ENCODE measurements around the gene TRIP13. TPM values are rescaled to one million over a fixed set of nuclear protein-coding genes. Genes with fewer than 3 reads are reported as not detected.

The TRIP13 gene
- polyA plus RNA-seq, 1 donor, result 7.8 TPM

DNA sequence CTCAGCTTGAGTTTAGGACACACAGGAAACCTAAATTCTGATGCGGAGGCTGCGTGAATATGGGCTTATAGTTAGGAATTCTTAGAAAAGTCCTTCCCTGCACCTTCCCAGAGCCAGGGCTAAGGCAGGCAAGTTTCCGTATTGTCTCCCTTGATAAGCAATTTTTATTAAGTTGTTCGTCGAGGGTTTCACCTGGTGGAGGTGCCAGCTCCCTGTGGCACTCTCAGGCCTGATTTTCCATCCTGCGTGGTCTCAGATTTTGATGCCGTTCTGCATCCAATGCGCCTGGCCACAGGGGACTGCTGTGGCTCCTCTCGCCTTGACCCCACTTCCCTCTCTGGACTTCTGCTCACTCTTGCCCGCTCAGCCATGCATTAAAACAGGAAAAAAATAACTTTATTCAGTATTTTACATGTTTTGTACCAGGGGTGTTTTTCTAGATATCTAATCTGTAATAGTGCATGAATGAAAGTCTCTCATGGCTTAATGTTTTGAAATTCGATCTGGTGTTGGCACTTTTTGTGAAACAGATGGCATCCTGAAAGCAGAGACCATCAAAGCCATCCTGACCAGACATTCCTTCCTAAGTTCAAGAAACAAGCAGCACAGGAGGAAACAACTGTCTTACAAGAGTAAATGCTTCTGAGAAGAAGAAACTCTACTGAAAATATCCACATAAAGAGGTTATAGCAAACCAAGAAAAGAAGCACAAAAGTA lies 50.7 kb downstream of the TRIP13 start:
- no peak for DNase-seq

DNA sequence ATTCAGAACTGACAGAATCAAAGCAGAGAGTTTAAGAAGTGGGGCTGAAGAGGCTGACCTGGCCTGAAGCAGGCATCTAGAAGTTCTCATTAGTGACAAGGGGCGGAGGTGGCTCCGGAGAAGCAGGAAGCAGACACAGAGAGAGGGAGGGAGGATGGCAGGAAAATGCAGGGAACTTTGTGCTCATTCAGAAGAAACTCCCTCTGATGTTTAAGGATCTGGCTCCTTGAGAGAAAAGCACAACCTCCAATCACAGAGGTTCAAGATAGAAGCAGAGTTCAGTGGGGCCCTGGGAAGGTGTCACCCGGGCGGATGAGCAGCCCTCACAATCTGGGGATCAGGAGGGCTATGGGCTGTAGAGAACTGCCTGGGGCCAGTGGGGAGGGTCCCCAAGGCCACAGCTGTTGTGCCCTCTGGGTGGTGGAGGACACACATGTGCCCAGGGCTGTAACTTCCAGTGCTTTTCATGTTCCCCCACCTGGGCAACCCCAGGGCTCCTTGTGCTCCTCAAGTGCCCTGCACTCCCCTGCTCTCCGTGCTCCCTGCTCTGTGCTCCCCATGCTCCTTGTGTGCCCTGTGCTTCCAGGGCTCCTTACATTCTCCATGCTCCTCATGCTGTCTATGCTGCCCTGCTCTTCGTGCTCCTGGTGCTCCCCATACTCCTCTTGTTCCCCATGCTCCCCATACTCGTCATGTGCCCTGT lies 51.4 kb downstream of the TRIP13 start:
- DNase-seq, result no peak

GRCh38 chr5:944621-944927 lies 51.9 kb downstream of the TRIP13 start:
- DNase-seq, result no peak

DNA sequence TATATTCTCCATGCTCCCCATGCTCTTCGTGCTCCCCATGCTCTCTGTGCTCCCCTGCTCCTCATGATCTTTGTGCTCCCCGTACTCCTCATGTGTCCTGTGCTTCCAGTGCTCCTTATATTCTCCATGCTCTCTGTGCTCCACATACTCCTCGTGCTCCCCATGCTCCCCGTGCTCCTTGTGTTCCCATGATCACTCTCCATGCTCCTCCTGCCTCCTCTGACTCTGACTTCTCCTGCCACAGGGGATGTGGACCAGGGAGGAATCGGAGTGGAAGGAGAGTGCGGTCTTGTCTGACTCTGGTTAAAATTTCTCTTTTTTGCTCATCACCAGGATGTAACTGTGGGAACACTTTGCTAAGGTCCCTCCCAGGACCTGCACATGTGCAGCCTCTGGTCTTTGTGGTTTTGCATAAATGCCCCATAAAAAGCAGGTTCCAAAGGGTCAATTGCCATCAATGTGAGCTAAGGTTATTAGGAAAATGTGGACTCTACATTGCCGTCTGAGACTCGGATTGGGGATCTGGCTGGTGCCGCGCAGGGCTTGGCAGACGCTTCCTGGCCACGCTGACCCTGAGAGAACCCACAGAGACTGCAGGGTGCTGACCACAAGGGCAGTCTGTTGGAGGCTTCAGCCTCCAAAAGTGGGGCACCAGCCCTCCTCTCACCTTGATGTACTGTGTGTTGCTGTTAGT lies 52.5 kb downstream of the TRIP13 start:
- DNase-seq, result no peak

DNA sequence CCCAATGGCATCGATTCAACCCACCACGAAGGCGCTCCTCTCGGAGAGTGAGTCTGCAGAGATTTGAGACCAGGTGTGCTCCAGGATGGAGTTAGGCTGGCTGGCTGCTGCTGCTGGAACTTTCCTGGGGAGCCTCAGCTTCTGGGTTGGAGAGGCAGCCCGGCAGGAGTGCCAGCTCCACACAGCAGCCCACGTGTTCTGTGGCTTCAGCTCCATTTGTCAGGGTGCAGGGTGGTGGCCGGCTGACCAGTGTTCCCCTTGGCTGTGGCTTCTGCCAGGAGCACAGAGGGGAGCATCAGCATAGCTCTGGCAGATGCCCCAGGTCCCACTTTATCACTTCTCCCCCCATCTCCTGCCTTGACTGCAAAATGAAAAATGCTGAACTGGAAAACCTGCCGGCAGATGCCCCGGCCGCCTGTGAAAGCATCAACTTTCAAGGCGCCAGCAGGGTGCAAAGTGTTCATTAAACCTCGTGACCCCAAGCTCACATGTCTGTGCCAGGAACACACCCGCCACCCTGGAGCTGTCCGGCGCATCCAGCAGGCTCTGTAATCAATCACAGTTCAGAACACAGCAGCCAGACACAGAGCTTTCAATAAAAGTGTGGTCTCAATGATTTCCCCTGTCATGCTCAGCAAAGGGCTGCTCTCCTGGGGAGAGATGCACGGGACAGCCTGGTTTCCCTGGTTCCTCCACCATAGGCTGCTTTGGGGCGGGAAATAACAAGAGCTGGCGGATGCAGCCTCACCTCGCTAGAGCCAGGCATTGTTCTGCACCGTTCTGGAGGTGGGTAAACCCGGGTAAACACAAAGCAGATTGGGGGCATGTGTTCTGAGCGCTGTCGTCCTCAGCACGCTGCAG lies 53.2 kb downstream of the TRIP13 start:
- no peak for DNase-seq

GRCh38 chr5:946720-947625 lies 54.3 kb downstream of the TRIP13 start:
- no peak for DNase-seq

- no peak for DNase-seq
Observed at GRCh38 chr5:947626-948471, 55.2 kb downstream of the TRIP13 start.

DNA sequence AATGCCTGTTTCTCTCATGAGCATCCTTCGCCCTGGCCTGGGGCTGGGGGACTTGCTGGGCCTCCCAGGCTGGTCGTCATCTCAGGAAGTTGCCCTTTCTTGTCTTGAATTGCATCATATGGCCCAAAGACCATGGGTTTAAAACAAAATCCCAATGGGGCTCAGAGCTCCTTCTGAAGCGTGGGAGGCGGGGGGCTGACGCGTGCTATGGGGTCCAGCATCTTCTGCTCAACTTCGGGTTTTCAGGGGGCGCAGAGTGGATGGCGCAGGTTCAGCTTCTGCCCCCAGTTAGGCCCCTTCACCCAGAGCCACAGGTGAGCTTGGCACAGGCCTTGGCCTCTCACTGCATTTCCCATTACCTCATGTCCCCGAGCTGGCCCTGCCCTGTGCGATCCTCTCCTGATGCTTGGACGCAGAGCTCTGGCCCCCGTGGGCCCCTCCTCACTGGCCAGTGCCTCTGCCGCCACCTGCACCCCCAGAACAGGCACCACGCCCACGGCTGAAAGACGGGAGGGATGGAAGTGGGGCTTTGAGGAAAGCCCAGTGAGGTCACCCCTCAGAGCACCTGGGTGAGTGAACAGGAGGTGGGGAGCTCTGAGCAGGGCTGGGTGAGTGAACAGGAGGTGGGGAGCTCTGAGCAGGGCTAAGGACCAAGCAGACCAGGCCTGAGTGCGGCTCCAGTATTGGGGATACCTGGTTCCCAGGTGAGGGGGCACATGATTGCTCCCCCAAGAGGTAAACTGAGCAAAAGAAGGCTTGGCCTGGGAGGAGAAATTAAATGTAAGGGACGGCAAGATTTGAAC lies 56.0 kb downstream of the TRIP13 start:
- DNase-seq, result no peak

DNA sequence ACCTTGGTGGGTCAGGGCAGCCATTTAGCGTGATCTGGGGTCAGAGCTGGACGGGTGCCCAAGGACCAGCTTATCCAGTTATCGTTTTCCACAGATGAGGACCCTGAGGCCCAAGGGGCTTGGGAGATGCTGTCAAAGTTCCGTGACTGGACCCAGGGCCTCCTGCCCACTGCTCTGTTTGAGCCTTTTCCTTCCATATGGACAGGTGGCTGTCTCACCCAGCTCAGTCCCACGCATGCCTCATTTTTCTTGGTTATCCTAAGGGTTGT lies 56.5 kb downstream of the TRIP13 start:
- no peak for DNase-seq

DNA sequence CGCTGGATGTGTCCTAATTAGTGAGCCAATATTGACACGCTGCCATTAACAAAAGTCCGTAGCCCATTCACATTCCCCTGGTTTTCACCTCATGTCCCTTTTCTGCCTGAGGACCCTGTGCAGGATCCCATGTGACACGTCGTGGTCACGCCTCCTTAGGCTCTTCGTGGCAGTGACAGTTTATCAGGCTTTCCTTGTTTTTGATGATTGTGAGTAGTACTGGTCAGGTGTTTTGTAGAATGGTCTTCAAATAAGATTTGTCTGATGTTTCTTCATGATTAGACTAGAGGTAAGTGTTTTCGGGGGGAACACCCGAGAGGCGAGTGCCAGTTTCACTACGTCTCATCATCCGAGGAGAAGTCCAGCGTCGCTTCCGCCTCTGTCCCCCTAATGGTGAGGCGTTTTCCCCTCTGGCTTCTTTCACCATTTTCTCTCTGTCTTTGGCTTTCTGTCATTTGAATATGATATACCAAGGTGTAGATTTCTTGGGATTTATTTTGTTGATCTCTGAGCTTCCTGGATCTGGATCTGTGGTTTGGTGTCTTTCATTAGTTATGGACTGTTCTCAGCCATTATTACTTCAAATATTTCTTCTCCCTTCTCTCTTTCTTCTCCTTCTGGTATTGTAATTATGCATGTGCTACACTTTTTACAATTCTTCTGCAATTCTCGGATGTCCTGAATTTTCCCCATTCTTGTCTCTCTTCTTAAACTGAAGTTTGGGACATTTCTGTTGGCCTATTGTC lies 57.3 kb downstream of the TRIP13 start:
- DNase-seq, result no peak

DNA sequence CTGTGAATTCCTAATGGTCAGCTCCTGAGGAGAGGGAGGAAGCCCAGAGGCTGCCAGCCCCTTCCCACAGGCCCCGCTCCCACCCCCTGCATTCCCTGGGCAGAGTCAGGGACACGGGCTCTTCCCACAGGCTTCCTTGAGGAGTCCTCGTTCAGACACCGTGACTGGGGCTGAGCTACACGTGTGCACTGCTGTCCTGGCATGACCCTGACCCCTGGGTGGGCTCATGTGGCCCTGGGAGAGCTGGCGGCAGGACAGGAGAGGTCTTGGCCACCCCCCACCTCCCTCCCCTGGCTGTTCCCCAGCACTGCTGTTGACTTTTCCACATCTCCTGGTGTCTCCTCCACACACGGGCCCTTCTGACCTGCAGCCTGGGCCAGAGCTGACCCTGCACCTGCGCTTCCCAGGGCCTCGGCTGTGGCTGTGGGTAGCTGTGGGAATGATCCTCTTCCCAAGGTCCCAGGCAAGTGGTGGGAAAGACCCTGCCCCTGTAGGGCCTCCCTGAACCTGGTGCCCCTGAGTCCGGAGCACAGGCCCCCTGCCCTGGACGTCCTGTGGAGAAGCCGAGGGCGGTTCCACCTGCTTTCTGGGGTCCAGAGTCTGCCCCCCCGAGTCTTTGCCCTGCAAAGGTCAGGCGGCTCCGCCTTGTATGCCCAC lies 59.4 kb downstream of the TRIP13 start:
- no peak for DNase-seq

DNA sequence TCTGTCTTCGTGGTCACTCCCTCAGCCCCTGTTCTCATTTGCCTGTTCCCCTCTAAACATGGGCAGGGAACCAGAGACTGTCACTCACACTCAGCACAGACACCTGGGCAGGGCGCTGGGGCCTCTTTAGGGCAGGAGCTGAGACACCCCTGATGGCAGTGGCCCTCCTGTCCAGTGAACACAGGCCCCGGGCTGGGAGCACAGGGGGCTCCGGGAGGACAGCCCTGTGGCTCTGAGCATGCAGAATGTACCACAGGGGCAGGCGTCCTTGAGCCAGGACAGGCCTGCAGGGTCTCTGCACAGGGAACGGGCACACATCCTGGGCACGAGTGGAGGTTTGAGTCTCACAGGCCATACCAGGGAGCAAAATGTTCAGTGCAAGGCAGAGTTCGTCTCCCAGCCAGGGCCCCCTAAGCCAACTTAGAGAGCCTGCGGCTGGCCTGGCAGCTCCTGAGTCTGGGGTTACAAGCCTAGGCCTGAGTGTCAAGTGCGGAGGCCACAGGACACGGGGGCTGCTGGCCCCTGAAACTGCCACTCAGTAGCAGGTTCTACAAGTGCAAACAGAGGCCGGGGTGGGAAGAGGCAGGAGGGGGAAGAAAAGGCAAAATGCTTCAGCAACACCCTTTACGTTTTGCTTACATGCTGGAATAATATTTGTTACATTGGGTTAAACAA lies 60.0 kb downstream of the TRIP13 start:
- DNase-seq, result no peak

GRCh38 chr5:953535-954449 lies 61.1 kb downstream of the TRIP13 start:
- DNase-seq, result no peak

DNA sequence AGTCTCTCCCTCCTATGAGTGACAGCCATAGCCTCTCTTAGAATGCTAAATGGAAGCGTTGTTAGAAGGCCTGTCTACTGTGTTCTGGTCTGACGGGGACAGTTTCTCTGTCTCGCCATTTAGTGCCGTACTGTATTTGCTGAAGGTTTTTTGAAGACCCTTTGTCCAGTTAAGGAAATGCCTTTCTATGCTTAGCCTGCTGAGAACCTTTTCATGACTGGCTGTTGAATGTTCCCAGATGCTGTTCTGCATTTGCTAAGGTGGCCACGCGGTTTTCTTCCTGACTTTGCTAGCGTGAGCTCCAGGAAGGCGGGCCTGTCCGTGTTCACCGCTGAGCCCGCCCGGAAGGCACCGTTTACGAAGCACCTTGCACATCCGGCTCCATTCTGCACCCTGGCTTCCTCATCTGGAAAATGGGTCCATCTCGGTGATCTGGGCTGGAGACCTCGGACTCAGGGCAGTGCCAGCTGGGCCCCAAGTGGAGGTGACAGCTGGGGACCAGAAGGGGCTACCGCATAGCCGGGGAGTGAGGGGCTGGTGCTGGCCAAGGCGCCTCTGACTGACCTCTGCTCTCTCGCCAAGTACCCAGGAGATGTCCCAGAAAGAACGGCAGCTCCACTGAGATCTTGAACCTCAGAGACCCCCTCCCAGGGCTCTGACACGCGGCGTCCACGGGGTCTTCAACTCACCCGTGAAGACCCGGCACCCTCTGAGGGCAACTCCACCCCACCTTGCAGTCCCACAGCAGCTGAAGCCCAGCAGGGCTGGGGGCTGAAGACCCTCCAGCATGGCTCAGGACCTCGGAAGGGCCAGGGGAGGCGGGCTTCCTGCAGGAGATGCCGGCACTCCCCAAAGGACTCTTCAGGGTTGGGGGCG lies 63.4 kb downstream of the TRIP13 start:
- DNase-seq, result no peak

GRCh38 chr5:956941-957747 lies 64.5 kb downstream of the TRIP13 start:
- peak; percentile 67 for DNase-seq
